T-helper 9 cell (primary cell): ENCODE data around the gene SEPTIN10.
"Not testable (repeated sequence)": the region's sequence is repeated elsewhere in the genome, so short reads cannot be mapped to it uniquely, and the experiment has no call there.

Source experiments
- DNase-seq: peaks from one replicate; pipeline ENCODE4 v3.0.0-alpha.2; 2020
- total RNA-seq, 2 donors: gene quantifications; one replicate each; lab custom pipeline; 2026; lab: John Stamatoyannopoulos, UW

The SEPTIN10 gene
- total RNA-seq: 2.2 to 4.6 reads per million in 2 donors

DNA sequence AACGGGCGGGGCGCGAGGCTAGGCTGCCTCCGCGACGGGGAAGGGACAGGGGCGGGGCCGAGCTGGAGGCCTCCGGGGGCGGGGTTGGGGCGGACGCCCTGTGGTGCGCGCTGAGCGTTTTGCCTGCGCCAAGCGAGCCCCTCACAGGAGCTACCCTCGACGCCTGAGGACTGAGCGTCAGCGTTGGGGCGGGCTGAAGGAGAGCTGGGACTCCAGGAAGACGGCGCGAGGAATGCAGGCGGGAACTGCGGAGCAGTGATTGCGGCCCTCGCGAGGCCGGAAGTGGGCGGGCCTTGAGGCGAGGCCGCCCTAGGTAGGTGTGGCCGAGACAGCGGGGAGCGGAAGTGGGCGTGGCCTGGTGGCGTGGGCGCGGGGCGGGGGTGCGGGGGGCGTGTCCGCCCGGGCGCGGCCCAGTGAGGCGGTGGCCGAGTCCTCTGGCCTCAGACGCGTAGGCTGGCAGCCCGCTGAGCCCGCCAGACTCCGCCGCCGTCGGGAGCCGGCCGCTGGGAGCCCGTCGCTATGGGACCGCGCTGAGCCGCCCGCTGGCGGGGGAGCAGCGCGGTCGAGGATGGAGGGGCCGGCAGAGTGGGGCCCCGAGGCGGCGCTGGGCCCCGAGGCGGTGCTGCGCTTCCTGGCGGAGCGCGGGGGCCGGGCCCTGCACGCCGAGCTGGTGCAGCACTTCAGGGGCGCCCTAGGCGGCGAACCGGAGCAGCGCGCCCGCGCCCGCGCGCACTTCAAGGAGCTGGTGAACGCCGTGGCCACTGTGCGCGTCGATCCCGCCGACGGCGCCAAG, at the start of gene SEPTIN10, which contains the start of gene SOWAHC:
Gene SEPTIN10, minus strand, starts transcription at position 45 of the 793 bp plus-strand sequence. CDS start 139 bp downstream, outside the sequence.
Gene SOWAHC, plus strand, starts transcription at position 443 of the 793 bp plus-strand sequence. Its CDS starts 126 bp downstream, at position 569.
- DNase-seq: peak; percentile 61

DNA sequence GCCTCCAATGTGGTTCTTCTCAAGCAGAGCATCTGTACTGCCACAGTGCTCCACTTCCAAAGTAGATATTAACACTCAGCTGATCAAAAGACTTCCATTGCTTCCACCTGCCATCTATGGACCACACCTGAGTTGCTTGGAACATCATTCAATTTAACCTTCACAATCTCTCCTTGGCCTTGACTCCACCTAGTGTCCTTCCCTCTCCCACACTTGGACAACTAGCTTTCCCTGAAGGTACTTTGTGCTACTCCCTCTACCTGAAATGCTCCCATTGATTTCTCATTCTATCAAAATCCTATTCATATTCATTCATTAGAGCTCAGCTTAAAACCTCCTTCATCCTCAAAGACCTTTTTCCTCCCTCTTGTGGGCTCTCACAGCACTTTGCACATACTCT, 49.1 kb upstream of the SEPTIN10 start:
- no peak for DNase-seq

DNA sequence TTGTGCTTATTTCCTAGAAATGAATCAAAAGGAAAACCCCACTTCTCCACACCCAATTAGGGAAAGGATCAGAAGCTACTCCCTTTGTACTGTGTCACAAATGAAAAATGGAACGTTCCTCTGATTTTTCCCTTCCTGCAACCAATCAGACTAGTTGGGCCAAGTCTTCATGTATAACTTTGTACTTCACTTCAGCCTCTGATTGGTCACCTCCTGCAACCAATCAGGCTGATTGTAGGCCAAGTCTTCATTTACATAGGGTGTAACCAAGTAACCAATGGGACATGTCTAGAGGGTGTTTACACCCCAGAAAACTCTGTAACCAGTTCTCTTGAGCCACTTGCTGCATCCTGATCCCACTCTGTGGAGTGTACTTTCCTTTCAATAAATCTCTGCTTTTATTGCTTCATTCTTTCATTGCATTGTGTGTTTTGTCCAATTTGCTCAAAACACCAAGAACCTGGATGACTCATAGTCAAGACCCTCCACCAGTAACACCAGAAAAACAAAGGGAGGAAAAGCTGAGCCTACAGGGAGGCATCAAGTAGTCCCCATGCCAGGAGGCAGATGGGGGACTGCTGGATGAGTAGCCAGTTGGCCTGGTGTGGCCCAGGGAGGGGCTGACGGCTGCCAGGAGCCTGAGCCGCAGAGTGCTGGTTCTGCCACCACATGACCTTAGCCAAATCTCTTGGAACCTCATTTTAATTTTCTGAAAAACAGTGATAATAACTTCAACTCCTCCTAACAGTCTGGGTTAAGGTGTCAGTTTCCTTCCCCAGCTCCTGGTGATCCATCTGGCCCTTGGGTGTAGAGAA, 46.5 kb upstream of the SEPTIN10 start:
- DNase-seq: no peak

DNA sequence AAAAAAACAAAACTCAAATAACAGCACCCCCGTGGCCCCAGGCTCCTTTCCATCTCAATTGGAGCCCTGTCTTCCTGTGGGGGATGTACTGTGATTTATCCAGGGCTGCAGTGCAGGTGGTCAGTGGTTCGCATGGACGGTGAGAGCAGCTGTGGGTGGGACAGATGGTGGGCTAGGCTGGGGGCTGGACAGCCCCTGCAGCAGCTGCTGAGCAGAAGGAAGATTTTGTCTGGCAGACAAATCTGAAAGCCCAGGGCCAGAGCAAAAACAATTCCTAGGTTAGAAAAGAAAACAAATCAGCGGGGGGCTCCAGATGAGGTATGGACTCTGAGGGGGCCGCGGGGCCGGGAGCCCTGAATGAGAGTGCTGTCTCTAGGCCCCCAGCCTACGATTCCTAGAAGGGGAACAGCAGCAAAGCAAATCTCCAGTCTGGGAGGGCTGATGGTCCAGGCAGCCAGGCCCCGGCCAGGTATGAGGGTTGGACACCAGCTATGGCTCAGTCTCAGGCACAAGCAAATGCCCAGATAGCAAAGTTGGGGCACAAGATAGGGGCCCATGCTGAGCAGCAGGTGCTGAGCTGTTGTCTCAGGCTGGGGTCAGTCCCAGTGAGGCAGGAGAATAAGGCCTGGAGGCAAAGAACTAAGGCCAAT, 45.8 kb upstream of the SEPTIN10 start:
- no peak for DNase-seq

- no peak for DNase-seq
These were observed 41.5 kb upstream of the SEPTIN10 start for GRCh38 chr2:109655287-109655686.

DNA sequence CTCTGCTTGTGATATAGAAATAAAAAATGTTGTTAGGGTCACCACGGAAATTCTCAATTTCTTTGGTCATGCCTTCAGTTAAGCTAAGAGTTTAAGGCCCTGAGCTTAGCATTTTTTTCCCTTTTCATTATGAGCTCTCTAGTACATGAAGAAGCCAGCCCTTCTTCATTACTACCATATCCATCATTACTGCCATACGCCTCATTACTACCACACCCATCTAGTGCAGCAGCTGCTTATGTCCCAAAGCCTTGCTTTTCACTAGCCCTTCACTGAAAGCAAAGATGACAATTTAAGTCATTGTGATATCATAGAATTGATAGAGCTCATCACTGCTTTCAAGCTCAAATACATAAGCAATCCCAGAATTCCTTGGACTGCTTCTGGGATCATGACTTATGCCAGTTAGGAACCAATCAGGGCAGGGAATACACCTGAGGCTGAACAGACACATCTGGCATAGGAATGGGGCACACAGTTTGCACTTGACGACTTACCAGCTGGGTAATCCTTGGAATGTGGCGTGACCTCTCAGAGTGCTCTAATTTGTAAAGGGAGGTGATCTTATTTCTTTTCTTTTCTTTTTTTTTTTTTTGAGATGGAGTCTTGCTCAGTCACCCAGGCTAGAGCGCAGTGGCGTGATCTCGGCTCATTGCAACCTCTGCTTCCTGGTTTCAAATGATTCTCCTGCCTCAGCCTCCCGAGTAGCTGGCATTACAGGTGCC, 40.7 kb upstream of the SEPTIN10 start:
- DNase-seq: no peak

GRCh38 chr2:109649736-109650695, 36.2 kb upstream of the SEPTIN10 start:
- DNase-seq: no peak

DNA sequence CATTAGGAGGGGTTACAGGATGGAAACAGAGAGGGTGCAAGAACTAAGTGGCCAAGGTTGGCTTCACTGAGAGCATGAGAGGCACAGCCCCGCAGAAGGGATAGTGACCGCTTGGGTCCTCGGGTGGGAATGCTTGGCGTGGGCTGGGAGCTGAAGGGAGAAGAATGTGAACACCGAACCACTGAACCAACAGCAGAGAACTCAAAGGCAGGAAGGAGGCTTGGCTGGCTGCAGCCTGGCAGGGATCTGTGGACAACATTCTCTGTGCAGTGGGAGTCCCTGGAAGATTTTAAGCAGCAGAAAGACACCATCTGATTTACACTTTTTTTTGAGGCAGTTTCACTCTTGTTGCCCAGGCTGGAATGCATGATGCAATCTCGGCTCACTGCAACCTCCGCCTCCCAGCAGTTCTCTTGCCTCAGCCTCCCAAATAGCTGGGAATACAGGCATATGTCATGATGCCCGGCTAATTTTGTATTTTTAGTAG, 34.3 kb upstream of the SEPTIN10 start:
- no peak for DNase-seq

GRCh38 chr2:109647636-109648035, 33.9 kb upstream of the SEPTIN10 start:
- no peak for DNase-seq

DNA sequence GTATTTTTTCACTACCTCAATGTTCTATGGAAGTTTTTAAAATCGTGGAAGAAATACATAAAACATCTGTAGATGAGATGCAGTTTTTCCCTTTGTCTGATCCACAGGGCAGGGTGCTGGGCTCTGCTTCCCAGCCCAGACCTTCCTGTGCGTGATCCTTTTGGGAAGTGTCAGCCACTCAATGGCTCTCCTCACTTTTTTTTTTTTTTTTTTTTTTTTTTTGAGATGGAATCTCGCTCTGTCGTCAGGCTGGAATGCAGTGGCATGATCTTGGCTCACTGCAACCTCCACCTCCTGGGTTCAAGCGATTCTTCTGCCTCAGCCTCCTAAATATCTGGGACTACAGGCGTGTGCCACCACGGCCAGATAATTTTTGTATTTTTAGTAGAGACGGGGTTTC, 33.2 kb upstream of the SEPTIN10 start:
- DNase-seq: no peak

- DNase-seq: no peak
These were observed 31.8 kb upstream of the SEPTIN10 start for GRCh38 chr2:109645412-109646184.

DNA sequence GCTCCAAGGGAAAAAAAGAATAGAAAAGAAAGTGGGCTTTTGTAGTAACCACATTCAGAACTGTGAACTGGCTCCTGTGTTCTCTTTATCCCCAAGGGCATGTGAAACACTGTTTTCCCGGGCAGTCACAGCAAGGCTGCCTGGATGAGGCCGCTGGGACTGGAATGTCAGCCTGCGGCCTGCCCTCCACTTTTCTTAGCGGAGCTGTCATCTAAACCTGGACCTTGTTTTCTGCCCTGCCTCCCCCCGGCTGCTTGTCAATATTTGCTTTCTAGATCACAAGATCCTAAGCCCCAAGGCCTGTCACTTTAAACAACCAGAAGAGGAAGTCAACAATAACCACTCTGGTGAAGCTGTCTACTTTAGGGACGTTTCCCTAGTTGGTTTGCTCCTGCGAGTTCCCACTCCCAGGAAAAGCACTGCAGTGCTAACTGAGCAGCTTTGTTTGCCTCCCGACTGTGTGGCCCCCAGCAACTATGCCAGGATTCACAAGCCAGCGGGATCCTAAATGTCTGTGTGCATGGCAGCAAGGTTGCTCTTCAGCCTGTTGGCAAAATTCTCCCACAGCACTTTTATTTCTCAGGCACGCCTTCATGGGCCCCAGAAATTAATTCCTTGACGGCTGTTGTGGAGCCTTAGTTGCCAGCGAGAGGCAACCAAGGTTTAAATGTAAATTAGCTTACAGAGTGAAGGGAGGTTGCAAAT, 31.0 kb upstream of the SEPTIN10 start:
- DNase-seq: no peak

GRCh38 chr2:109640000-109640399, 26.2 kb upstream of the SEPTIN10 start:
- DNase-seq: not testable (repeated sequence)

DNA sequence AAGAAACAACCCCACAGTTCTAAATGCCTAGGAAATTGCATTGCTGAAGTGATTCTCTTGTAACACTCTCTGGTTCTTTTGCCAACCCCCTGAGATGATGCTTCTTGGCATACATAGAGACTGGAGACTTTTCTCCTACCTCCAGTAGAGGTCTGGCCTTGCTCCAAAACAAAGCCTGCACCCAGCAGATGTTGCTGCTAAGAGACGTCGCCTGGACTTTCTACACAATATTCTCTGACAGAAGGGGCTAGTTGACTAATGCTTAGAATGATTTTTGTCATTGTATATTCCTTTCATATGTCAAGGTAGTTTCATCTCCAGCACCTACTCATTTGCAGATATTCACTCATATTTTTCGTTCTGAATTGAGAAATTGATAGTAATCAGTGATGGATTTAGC, 25.0 kb upstream of the SEPTIN10 start:
- DNase-seq: no peak

DNA sequence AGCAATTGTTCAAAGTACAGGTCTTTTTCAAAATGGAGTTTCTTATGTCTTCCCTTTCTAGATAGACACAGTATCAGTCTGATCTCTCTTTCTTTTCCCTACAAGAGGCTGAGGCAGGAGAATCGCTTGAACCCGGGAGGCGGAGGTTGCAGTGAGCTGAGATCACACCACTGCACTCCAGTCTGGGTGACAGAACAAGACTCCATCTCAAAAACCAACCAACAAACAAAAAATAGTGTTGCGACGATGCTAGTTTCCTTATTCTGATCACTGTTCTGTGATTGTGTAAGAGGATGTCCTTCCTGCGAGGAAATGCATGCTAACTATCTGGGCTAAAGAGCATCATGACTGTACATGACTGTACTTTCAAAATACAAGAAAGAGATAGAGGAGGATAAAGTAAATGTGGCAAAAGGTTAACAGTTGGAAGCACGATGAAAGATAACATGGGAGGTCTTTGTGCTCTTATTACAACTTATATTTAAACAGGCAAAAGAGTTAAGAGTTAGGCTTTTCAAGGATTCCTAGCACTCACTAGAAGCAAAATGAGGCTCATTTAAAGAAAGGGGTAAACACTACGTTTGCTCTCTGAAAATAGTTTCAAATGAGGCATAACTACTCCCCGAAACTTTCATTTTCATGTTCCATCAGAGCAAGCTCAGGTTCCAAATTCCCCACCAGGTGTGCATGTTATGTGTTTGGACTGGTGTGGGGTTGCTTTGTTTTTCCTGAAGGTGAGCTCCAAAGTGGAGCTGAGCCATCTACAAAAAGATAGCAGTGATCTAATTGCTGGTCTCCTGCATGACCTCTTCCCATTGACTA, 24.2 kb upstream of the SEPTIN10 start:
- no peak for DNase-seq

GRCh38 chr2:109636317-109636716, 22.6 kb upstream of the SEPTIN10 start:
- DNase-seq: no peak

DNA sequence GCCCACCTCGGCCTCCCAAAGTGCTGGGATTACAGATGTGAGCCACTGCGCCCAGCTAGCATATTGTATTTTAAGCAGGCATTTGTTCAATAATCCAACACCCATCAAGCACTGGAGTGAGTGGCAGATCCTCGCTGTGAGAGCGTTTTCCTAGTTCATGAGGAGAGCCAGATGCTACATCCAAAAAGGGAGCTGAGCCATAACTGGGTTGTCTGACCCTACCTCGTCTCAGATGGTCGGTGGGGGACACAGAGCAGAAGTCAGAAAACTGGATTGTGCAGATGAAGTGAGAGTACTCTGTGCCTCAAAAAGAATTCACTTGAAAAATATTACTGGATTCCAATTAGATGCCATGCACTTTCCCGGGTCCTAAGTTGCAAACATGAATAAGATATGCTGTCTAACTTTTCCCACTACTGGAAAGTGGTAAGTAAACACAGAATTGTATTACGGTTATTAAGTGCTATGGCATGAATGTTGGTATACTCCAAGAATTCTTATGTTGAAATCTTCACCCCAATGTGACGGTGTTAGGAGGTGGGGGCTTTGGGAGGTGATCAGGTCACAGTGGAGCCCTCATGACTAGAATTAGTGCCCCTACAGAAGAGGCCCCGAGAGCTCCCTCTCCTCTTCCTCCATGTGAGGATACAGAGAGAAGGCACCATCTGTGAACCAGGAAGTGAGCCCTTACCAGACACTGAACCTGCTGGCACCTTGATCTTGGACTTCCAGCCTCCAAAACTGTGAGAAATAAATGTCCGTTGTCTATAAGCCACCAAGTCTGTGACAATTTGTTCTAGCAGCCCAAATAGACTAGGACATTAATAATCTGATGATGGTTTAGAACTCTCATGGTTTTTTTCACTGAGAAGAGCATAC, 21.9 kb upstream of the SEPTIN10 start:
- no peak for DNase-seq
